C4-2B (cell line): ENCODE results near the gene INSRR.

Experiments
- H3K27ac ChIP-seq: fragments of 450-650 bp; 2 replicates; pipeline ENCODE4 v1.5.1; 2017
- ZFX ChIP-seq: fragments of 450-650 bp; IDR thresholded peaks from 2 replicates; pipeline ENCODE4 v1.6.1; 2017
- TF ChIP-seq, protein P1 (sequence below): fragments of 450-650 bp; conservative IDR thresholded peaks from 2 replicates; pipeline ENCODE4 v1.5.1; 2017; ENCODE audit warnings: mild to moderate bottlenecking

The INSRR gene

DNA sequence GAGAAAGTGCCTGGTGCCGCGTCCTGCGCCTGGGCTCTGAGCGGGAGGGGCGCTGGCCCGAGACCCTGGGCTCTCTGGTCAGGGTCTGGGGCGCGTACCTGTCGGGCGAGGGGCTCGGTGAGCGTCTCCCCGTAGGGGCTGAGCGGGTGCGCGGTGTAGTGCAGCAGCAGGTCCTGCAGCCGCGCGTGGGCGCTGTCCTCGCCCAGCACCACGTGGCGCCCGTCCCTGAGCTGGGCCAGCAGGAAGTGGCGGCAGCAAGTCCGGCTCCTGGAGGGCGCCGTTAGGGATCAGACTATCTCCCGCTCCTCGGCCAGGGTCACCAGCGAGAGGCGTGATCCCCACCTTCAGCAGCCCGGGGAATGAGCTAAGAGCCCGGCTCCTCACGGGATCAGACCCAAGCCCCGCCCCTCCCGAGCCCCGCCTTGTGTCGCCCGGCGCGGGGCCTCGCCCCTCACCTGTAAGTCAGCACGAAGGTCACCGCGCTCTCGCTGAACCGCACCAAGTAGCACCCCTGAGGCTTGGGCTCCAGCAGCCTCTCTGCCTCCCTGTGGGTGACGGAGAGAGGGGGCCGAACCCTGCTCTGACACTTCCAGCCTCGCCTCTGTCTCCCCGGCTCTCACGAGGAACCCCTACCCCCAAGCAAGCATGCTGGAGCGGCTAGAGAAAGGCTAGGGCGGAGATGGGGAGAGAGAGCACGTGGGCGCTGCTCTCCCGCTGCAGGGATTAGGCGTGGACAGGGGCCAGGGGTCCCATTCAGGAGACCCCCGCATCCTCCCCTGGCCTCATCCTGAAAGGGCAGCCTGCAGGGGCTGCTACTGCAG lies 45.0 kb downstream of the INSRR start:
- TF ChIP-seq, protein P1, sequence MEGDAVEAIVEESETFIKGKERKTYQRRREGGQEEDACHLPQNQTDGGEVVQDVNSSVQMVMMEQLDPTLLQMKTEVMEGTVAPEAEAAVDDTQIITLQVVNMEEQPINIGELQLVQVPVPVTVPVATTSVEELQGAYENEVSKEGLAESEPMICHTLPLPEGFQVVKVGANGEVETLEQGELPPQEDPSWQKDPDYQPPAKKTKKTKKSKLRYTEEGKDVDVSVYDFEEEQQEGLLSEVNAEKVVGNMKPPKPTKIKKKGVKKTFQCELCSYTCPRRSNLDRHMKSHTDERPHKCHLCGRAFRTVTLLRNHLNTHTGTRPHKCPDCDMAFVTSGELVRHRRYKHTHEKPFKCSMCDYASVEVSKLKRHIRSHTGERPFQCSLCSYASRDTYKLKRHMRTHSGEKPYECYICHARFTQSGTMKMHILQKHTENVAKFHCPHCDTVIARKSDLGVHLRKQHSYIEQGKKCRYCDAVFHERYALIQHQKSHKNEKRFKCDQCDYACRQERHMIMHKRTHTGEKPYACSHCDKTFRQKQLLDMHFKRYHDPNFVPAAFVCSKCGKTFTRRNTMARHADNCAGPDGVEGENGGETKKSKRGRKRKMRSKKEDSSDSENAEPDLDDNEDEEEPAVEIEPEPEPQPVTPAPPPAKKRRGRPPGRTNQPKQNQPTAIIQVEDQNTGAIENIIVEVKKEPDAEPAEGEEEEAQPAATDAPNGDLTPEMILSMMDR, result no peak
- TF ChIP-seq ZFX, result no peak
- no peak overlapping the region for H3K27ac ChIP-seq

DNA sequence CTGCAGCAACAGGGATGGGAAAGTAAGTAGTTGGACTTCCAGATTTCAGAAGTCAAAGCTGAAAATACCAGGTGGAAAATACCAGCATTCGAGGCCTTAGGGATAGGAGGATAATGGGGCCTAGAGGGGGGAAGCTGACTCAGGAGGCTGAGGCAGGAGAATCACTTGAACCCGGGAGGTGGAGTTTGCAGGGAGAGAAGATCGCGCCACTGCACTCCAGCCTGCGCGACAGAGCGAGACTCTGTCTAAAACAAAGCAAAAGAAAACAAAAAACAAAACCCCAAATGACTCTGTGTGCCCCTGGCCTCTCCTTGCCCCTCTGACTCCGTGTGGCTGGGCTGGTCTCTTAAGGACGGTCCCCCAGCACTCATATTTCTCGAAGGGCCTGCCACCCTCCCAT lies 45.6 kb downstream of the INSRR start:
- TF ChIP-seq, protein P1, result no peak
- TF ChIP-seq ZFX, result no peak
- no peak overlapping the region for H3K27ac ChIP-seq

DNA sequence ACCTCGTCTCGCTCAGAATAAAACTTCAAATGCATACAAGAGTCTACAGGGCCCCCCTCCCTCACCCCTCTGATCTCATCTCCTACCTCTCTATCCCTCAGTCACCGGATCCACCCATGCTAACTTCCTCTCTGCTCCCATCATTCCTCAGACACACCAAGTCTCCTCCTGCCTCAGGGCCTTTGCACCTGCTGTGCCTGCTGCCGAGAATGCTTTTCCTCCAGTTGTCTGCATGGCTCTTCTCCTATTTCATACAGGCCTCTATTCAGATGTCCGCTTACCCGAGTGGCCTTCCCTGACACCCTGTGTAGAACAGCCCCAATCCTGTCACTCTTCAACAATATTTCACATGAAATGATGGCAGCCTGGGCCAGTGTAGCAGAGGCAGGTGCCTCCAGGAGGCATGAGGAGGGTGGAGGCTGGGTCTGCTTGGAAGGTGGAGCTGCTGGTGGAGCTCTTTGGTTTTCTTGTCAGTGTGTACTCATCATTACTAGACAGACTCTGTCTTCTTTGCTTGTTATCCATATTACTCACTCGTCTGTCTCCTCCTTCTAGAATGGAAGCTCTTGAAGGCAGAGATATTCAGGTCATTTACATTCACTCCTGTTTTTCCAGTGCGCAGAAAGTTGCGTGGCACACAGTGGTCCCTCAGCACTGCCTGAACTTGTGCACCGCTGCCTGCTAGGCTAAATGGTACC lies 46.5 kb downstream of the INSRR start:
- TF ChIP-seq ZFX, result no peak
- TF ChIP-seq, protein P1, result no peak
- H3K27ac ChIP-seq, result no peak overlapping the region

DNA sequence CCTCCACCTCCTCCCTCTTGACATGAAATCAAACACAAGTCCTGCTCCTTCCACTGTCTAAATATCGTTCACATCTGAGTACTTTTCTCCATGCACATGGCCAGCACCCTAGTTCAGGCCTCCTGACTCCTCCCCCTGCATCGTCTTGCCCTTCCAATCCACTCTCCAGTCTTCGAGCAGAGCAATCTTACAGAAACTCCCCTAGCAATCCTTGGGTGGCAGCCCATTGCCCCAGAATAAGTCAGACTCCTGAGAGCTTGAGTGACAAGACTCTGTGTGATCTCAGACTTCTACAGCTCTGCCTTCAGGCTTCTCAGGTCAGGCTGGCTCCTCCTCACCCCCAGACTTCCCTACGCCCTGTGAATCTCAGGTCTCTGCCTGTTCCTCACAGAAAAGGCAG lies 47.7 kb downstream of the INSRR start:
- H3K27ac ChIP-seq, result no peak overlapping the region
- TF ChIP-seq, protein P1, result no peak
- no peak for TF ChIP-seq ZFX

DNA sequence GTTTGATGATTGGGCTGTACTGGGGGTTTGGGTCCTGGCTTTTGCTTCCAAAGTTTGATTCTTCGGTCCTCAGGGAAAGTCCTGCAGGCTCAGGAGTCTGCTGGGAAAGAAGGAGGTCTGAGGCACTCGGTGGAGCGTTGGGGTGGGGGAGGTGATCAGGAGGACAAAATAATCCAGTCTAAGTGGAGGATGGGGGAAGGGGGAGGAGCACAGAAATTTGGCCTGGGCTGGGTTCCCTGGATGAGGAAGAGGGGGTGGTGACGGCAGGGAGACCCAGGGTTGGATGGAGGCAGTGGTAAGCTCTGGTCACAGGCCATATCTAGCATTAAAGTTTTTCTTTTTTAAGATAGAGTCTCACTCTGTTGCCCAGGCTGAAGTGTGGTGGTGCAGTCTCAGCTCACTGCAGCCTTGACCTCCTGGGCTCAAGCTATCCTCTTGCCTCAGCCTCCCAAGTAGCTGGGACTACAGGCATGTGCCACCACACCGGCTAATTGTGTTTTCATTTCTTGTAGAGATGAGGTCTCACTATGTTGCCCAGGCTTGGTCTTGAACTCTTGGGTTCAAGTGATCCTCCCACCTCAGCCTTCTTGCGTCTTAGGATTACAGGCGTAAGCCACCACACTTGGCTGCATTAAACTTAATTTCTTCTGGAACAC lies 49.1 kb downstream of the INSRR start:
- no peak overlapping the region for H3K27ac ChIP-seq
- TF ChIP-seq ZFX, result no peak
- TF ChIP-seq, protein P1, result no peak

DNA sequence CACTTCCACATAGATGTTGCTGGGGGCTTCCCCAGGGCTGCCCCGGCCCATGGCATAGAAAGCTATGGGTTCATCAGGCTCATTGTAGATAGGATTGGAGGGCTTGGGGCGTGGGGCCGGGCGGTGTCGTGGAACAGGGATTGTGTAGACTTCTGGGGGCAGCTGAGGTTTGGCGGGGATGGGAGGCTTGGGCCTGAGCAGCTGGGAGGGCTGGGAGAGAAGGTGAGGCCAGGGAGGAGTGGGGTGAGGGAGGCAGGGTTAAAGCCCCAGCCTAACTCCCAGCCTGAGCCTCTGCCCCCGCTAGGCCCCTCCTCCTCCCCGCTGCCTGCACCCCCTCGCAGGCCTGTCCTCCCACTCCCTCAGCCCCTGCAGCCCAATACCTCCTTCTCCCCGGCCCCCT lies 49.6 kb downstream of the INSRR start:
- H3K27ac ChIP-seq, result no peak overlapping the region
- TF ChIP-seq, protein P1, result no peak
- TF ChIP-seq ZFX, result no peak
